A673 (cell line): Measurements from ENCODE around the gene PHETA1.

Experiments
- EZH2 ChIP-seq: fragments of 200-600 bp; sonication (generic); IDR thresholded peaks from 2 replicates; pipeline ENCODE4 v1.6.1; 2017; ENCODE audit warnings: borderline replicate concordance, low read depth, mild to moderate bottlenecking, mixed read lengths, antibody characterized with exemption, low read length; ENCODE audit not compliant: poor library complexity, severe bottlenecking
- TF ChIP-seq, protein P1 (sequence below): fragments of 300-800, 200-600 bp; sonication (generic); conservative IDR thresholded peaks from 2 replicates; pipeline ENCODE4 v1.5.1; 2017; ENCODE audit warnings: low read depth, mild to moderate bottlenecking, antibody characterized with exemption, low read length, moderate library complexity, mixed read lengths

- TF ChIP-seq, protein P1, sequence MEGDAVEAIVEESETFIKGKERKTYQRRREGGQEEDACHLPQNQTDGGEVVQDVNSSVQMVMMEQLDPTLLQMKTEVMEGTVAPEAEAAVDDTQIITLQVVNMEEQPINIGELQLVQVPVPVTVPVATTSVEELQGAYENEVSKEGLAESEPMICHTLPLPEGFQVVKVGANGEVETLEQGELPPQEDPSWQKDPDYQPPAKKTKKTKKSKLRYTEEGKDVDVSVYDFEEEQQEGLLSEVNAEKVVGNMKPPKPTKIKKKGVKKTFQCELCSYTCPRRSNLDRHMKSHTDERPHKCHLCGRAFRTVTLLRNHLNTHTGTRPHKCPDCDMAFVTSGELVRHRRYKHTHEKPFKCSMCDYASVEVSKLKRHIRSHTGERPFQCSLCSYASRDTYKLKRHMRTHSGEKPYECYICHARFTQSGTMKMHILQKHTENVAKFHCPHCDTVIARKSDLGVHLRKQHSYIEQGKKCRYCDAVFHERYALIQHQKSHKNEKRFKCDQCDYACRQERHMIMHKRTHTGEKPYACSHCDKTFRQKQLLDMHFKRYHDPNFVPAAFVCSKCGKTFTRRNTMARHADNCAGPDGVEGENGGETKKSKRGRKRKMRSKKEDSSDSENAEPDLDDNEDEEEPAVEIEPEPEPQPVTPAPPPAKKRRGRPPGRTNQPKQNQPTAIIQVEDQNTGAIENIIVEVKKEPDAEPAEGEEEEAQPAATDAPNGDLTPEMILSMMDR, result no peak
- TF ChIP-seq EZH2, result no peak
Measured at GRCh38 chr12:111342376-111342775, 26.5 kb downstream of the PHETA1 start.
